NB4 (cell line): Measurements from ENCODE around the gene FSD1L.
"Not testable (repeated sequence)": the region's sequence is repeated elsewhere in the genome, so short reads cannot be mapped to it uniquely, and the experiment has no call there.

Experiments
- DNase-seq: peaks from one replicate; pipeline ENCODE4 v3.0.0; 2010; ENCODE audit warnings: low read depth
- H3K4me3 ChIP-seq: one replicate; pipeline ENCODE4 v1.5.1; 2011; ENCODE audit warnings: mild to moderate bottlenecking, low read depth, low read length, moderate library complexity
- CTCF ChIP-seq: IDR thresholded peaks from one replicate; pipeline ENCODE4 v1.5.1; 2012; ENCODE audit warnings: low read depth, low read length
- MAX ChIP-seq: IDR thresholded peaks from 2 replicates; pipeline ENCODE4 v1.6.1; 2011; ENCODE audit warnings: low read depth, low read length
- MYC ChIP-seq: IDR thresholded peaks from 2 replicates; pipeline ENCODE4 v1.6.1; 2011; ENCODE audit warnings: low read depth, low read length
- POLR2A ChIP-seq: IDR thresholded peaks from 2 replicates; pipeline ENCODE4 v1.6.1; 2011; ENCODE audit warnings: mild to moderate bottlenecking; ENCODE audit not compliant: insufficient read length; ENCODE audit errors: extremely low read depth

Gene FSD1L

GRCh38 chr9:105507096-105507790 is 59.4 kb downstream of the FSD1L start:
- no peak for DNase-seq
- no peak overlapping the region for H3K4me3 ChIP-seq
- TF ChIP-seq CTCF, result no peak
- no peak for TF ChIP-seq MYC
- TF ChIP-seq POLR2A, result no peak
- no peak for TF ChIP-seq MAX

GRCh38 chr9:105508530-105508929 is 60.7 kb downstream of the FSD1L start:
- no peak for TF ChIP-seq CTCF
- TF ChIP-seq POLR2A, result no peak
- TF ChIP-seq MAX, result no peak
- no peak for TF ChIP-seq MYC
- H3K4me3 ChIP-seq, result no peak overlapping the region
- no peak for DNase-seq

GRCh38 chr9:105510024-105510423 is 62.2 kb downstream of the FSD1L start:
- DNase-seq, result no peak
- TF ChIP-seq MYC (no peak), CTCF (no peak), POLR2A (no peak), MAX (no peak)
- no peak overlapping the region for H3K4me3 ChIP-seq

GRCh38 chr9:105511446-105511845 is 63.6 kb downstream of the FSD1L start:
- no peak for TF ChIP-seq MYC
- no peak for TF ChIP-seq MAX
- no peak for TF ChIP-seq POLR2A
- TF ChIP-seq CTCF, result no peak
- H3K4me3 ChIP-seq, result no peak overlapping the region
- no peak for DNase-seq

GRCh38 chr9:105515811-105516413 is 68.1 kb downstream of the FSD1L start:
- no peak for DNase-seq
- TF ChIP-seq MYC, result no peak
- no peak for TF ChIP-seq CTCF
- no peak for TF ChIP-seq MAX
- TF ChIP-seq POLR2A, result no peak

GRCh38 chr9:105519710-105520369 is 72.0 kb downstream of the FSD1L start:
- DNase-seq, result peak; percentile 47
- H3K4me3 ChIP-seq, result not testable (repeated sequence)

More at GRCh38 chr9:105515811-105516413, 68.1 kb downstream of the FSD1L start:
- H3K4me3 ChIP-seq, result no peak overlapping the region

GRCh38 chr9:105520992-105521391 is 73.2 kb downstream of the FSD1L start:
- not testable (repeated sequence) for H3K4me3 ChIP-seq, DNase-seq

- DNase-seq, result not testable (repeated sequence)
These were observed 75.0 kb downstream of the FSD1L start for GRCh38 chr9:105522618-105523385.

More at GRCh38 chr9:105522618-105523385, 75.0 kb downstream of the FSD1L start:
- not testable (repeated sequence) for H3K4me3 ChIP-seq
